ENCODE results near the gene ZNG1B. TPM values are rescaled to one million over a fixed set of nuclear protein-coding genes. Genes with fewer than 3 reads are reported as not detected.
A peak's percentile ranks its signal among the peaks of the same experiment; 100 is the strongest.
"Not testable (repeated sequence)": the region's sequence is repeated elsewhere in the genome, so short reads cannot be mapped to it uniquely, and the experiment has no call there.

Gene ZNG1B
- total RNA-seq, 1 donor from 2014 or later = 45.7 TPM

- H3K9me3 Mint-ChIP-seq; H3K27ac Mint-ChIP-seq; H3K36me3 Mint-ChIP-seq; H3K27me3 Mint-ChIP-seq (ENCODE audit: low read depth); DNase-seq (ENCODE audit: low spot score in 2 of 2, unreplicated experiment in 2 of 2); H3K4me3 Mint-ChIP-seq; H3K4me1 Mint-ChIP-seq: not testable (repeated sequence)
These were observed 28.3 kb downstream of the ZNG1B start for GRCh38 chr2:113465770-113466169.

DNA sequence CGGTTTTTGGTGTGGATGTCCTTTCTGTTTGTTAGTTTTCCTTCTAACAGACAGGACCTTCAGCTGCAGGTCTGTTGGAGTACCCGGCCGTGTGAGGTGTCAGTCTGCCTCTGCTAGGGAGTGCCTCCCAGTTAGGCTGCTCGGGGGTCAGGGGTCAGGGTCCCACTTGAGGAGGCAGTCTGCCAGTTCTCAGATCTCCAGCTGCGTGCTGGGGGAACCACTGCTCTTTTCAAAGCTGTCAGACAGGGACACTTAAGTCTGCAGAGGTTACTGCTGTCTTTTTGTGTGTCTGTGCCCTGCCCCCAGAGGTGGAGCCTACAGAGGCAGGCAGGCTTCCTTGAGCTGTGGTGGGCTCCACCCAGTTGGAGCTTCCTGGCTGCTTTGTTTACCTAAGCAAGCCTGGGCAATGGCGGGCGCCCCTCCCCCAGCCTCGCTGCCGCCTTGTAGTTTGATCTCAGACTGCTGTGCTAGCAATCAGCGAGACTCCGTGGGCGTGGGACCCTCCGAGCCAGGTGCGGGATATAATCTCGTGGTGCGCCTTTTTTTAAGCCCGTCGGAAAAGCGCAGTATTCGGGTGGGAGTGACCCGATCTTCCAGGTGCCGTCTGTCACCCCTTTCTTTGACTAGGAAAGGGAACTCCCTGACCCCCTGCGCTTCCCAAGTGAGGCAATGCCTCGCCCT lies 39.3 kb downstream of the ZNG1B start:
- H3K27ac Mint-ChIP-seq; H3K27me3 Mint-ChIP-seq (ENCODE audit: low read depth); H3K9me3 Mint-ChIP-seq; H3K4me1 Mint-ChIP-seq; DNase-seq (ENCODE audit: low spot score in 2 of 2, unreplicated experiment in 2 of 2); H3K4me3 Mint-ChIP-seq: not testable (repeated sequence)
- peaks cover 12% of the 10 kb centered on the region for H3K36me3 Mint-ChIP-seq

- H3K4me3 Mint-ChIP-seq; H3K4me1 Mint-ChIP-seq; H3K27ac Mint-ChIP-seq; H3K36me3 Mint-ChIP-seq; DNase-seq (ENCODE audit: low spot score in 2 of 2, unreplicated experiment in 2 of 2); H3K9me3 Mint-ChIP-seq: not testable (repeated sequence)
- peaks cover 29% of the 10 kb centered on the region for H3K27me3 Mint-ChIP-seq (ENCODE audit: low read depth)
These were observed 59.0 kb downstream of the ZNG1B start for GRCh38 chr2:113496527-113496926.

DNA sequence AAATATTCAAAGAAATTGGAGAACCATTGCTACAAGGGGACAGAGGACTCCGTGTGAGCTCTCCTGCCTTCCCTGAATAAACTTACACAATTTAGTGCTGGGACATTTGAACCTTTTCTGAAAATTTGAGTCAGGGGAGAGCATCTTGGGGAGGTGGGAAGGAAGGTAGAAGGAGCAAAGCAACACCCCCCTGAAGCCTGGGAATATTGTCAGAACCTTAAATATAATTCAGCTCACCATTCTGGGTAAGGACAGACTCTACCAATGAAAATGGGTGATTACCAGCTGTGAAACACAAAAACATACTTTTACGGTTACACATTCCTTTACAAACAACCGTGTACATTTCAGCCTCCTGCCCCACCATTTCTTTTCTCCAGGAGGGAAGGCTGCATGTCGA lies 60.9 kb downstream of the ZNG1B start, which contains the start of gene FOXD4L1:
Gene FOXD4L1, plus strand, starts transcription at position 301 of the 400 bp plus-strand sequence. CDS start 592 bp downstream, outside the sequence.
- not testable (repeated sequence) for H3K9me3 Mint-ChIP-seq; H3K27ac Mint-ChIP-seq; H3K36me3 Mint-ChIP-seq; DNase-seq (ENCODE audit: low spot score in 2 of 2, unreplicated experiment in 2 of 2); H3K4me3 Mint-ChIP-seq; H3K4me1 Mint-ChIP-seq
- H3K27me3 Mint-ChIP-seq (ENCODE audit: low read depth) = peaks cover 42% of the 10 kb centered on the region

GRCh38 chr2:113499019-113499885 lies 61.8 kb downstream of the ZNG1B start:
- DNase-seq (ENCODE audit: low spot score in 2 of 2, unreplicated experiment in 2 of 2); H3K36me3 Mint-ChIP-seq; H3K4me3 Mint-ChIP-seq; H3K9me3 Mint-ChIP-seq; H3K4me1 Mint-ChIP-seq; H3K27ac Mint-ChIP-seq: not testable (repeated sequence)
- peaks cover 48% of the 10 kb centered on the region for H3K27me3 Mint-ChIP-seq (ENCODE audit: low read depth)

DNA sequence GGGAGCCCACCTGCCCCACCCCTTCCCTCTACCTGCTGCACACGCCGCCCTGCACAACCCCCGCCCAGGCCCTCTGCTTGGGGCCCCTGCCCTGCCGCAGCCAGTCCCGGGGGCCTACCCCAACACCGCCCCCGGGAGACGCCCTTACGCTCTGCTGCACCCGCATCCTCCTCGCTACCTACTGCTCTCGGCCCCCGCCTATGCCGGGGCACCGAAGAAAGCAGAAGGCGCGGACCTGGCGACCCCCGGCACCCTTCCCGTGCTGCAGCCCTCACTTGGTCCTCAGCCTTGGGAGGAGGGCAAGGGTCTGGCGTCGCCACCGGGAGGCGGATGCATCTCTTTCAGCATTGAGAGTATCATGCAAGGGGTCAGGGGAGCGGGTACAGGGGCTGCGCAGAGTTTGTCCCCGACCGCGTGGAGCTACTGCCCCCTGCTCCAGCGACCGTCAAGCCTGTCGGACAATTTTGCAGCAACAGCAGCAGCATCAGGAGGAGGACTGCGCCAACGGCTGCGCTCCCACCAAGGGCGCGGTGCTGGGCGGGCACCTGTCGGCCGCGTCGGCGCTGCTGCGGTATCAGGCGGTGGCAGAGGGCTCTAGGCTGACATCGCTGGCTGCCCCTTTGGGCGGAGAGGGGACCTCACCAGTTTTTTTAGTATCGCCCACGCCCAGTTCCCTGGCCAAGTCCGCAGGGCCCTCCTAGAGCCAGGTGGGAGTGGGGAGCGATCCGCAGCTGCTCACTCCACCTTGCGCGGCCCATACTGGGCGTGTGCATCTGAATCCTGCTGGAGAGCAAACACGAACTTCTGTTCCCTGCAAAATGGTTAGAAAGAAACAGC lies 62.6 kb downstream of the ZNG1B start:
- H3K4me1 Mint-ChIP-seq; H3K36me3 Mint-ChIP-seq; H3K27ac Mint-ChIP-seq; DNase-seq (ENCODE audit: low spot score in 2 of 2, unreplicated experiment in 2 of 2); H3K9me3 Mint-ChIP-seq; H3K4me3 Mint-ChIP-seq: not testable (repeated sequence)
- H3K27me3 Mint-ChIP-seq (ENCODE audit: low read depth) = peaks cover 52% of the 10 kb centered on the region

GRCh38 chr2:113500723-113501038 lies 63.2 kb downstream of the ZNG1B start:
- not testable (repeated sequence) for H3K4me1 Mint-ChIP-seq; DNase-seq (ENCODE audit: low spot score in 2 of 2, unreplicated experiment in 2 of 2); H3K9me3 Mint-ChIP-seq; H3K36me3 Mint-ChIP-seq; H3K4me3 Mint-ChIP-seq; H3K27ac Mint-ChIP-seq
- H3K27me3 Mint-ChIP-seq (ENCODE audit: low read depth) = peaks cover 55% of the 10 kb centered on the region

DNA sequence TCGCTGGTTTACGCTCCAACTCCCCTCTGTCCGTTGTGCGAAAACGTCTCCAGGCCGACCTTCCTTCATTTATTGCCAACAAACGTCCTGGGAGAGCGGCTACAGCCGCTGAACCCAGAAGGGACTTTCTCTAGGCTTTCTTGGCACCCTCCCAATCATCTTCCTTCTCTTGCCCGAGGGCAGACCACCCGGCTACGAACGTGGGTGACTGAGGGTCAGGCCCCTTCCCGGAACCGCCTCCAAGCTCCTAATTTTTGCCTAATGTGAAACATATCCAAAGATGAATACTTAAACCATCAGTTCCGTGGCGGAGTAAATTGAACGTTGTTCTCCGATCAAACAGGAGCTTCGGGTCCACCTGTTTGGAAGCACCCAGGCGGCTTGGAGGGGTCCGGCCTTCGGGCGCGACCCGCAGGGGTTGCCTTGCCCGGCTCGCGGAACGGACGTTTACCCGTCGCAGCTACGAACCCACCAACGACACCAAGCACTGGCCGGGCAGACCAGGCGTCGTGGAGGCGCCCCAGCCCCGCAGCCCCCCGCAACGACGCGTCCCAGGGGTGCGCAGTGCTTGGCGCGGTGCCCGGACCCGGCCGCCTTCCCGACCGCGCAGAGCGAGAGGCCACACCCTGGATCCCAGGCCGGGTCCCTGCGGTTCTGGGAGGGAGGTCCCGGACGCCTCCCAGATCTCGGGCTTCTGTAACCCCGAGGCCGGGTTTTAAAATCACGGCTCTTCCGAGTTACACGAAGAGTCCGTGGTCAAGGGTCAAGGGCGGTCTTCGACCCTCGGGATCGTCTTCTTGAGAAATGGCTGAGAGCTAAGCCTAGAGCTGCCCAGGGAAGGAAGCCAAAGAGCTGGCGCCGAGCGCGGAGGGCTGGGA lies 65.0 kb downstream of the ZNG1B start:
- H3K9me3 Mint-ChIP-seq; DNase-seq (ENCODE audit: low spot score in 2 of 2, unreplicated experiment in 2 of 2); H3K27ac Mint-ChIP-seq; H3K4me1 Mint-ChIP-seq; H3K36me3 Mint-ChIP-seq: not testable (repeated sequence)
- Mint-ChIP-seq H3K27me3 (ENCODE audit: low read depth) (peaks cover 61% of the 10 kb centered on the region), H3K4me3 (peak overlapping the region; percentile 41)

DNA sequence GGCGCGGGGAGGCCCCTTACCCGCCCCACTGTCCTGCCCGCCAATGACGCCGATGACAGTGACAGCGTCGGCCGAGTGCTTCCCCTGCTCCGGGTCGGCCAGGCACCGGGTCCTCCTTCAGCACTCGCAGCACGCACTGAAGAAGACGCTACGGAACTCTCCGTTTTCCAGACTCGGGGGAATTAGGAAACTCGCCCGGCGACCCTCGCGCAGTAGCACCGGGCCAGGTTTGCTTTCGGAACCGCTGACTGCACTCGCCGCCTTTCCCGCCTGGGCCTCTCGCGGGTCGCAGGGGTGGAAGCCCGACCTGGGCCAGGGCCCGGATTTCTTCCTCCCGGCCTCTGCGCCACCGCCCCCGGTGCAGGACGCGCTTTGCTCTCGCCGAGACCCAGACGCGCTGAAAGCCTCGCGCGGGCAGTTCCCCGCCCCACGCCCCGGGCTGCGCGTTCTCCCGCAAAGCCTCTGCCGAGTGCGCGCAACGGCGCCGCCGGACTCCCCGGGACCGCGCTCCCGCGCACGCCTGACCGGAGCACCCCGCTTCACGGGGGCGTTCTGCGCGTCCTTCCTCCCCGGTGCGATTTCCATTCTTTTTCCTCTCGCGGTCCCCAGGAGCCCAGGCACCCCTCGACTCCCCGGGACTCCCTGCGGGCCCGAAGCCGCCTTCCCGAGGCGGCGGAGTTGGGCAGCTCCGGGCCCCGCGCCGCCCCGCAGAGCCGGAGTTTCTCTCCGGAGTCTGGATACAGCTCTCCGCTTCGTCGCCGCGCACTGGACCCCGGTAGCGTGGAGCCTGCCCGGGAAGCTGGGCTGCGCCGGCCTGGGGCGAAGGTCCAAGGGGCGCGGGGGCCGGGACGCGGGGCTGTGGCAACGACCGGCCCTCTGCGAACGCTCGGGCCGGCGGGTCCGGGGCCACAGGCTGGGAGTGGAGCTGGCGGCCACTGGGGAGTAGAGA lies 65.9 kb downstream of the ZNG1B start:
- Mint-ChIP-seq H3K4me3 (peak overlapping the region; percentile 41), H3K27me3 (ENCODE audit: low read depth) (peaks cover 64% of the 10 kb centered on the region)
- not testable (repeated sequence) for H3K27ac Mint-ChIP-seq; H3K4me1 Mint-ChIP-seq; H3K9me3 Mint-ChIP-seq; H3K36me3 Mint-ChIP-seq; DNase-seq (ENCODE audit: low spot score in 2 of 2, unreplicated experiment in 2 of 2)

GRCh38 chr2:113504081-113504480 lies 66.6 kb downstream of the ZNG1B start:
- not testable (repeated sequence) for H3K4me3 Mint-ChIP-seq; H3K36me3 Mint-ChIP-seq; H3K9me3 Mint-ChIP-seq; H3K4me1 Mint-ChIP-seq; DNase-seq (ENCODE audit: low spot score in 2 of 2, unreplicated experiment in 2 of 2); H3K27ac Mint-ChIP-seq
- peaks cover 64% of the 10 kb centered on the region for H3K27me3 Mint-ChIP-seq (ENCODE audit: low read depth)

- H3K36me3 Mint-ChIP-seq; H3K9me3 Mint-ChIP-seq; DNase-seq (ENCODE audit: low spot score in 2 of 2, unreplicated experiment in 2 of 2); H3K27ac Mint-ChIP-seq; H3K4me3 Mint-ChIP-seq; H3K4me1 Mint-ChIP-seq: not testable (repeated sequence)
- H3K27me3 Mint-ChIP-seq (ENCODE audit: low read depth) = peaks cover 61% of the 10 kb centered on the region
These were observed 70.1 kb downstream of the ZNG1B start for GRCh38 chr2:113507394-113508140.

DNA sequence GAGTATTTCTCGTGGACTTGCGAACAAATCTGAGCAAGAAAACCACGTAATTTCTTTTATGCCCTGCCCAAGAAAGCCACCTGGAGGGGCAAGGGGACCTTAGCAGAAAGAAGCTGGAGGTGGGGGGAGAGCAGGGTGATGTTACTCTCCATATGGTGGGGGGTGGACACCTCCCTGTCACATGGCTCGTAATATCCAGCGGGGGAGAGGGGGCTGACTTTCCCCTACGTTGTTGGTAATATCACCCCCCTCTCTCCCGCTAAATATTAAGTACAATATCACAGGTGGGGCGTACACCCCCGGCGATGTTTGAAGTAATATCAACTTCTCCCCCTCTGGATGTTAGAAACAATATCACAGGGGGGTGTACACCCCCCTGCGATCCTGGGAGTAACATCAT lies 70.7 kb downstream of the ZNG1B start:
- H3K27me3 Mint-ChIP-seq (ENCODE audit: low read depth) = peaks cover 56% of the 10 kb centered on the region
- not testable (repeated sequence) for H3K9me3 Mint-ChIP-seq; H3K36me3 Mint-ChIP-seq; DNase-seq (ENCODE audit: low spot score in 2 of 2, unreplicated experiment in 2 of 2); H3K4me1 Mint-ChIP-seq; H3K4me3 Mint-ChIP-seq; H3K27ac Mint-ChIP-seq

Measured in mesothelial cell of epicardium (in vitro differentiated cells).